ENCODE data around the gene CASQ2. TPM values are rescaled to one million over a fixed set of nuclear protein-coding genes. Genes with fewer than 3 reads are reported as not detected.

The CASQ2 gene
- total RNA-seq, 1 experiment from 2014 or later, result not detected

- no peak overlapping the region for H3K27ac ChIP-seq (ENCODE audit: low read depth, low read length)
- H4K20me1 ChIP-seq (ENCODE audit: insufficient read depth), result no peaks in the 10 kb centered on the region
- peaks cover 27 to 58% of the 10 kb centered on the region in 2 experiments for H3K4me1 ChIP-seq (ENCODE audit: control insufficient read depth in 1 of 2, insufficient read depth in 2 of 2, low read length in 2 of 2)
- H3K9me2 ChIP-seq (ENCODE audit: insufficient read depth), result no peaks in the 10 kb centered on the region
- no peak overlapping the region for H3K4me3 ChIP-seq (replicated peaks in 1 of 2; ENCODE audit: low read depth in 1 of 2, low read length in 2 of 2)
- H3K9ac ChIP-seq (ENCODE audit: low read length), result no peak overlapping the region
- TF ChIP-seq ZBTB33 (IDR thresholded peaks at IDR 0.05; ENCODE audit: extremely low read depth, insufficient replicate concordance, low read length) (no peak), REST (IDR thresholded peaks at IDR 0.05; ENCODE audit: low read depth) (no peak), SP1 (IDR thresholded peaks at IDR 0.05; ENCODE audit: low read depth) (no peak), ATF3 (IDR thresholded peaks at IDR 0.05) (no peak), CTCF (IDR thresholded peaks at IDR 0.05 in 2 of 3, conservative IDR thresholded peaks at IDR 0.05 in 1 of 3; ENCODE audit: borderline replicate concordance in 1 of 3, insufficient read depth in 1 of 3, low read depth in 2 of 3, low read length in 2 of 3) (no peak), EZH2 (IDR thresholded peaks at IDR 0.05) (no peak), CBX3 (IDR thresholded peaks at IDR 0.05; ENCODE audit: low read depth) (no peak), ZFX (IDR thresholded peaks at IDR 0.05) (no peak), TCF7L2 (IDR thresholded peaks at IDR 0.05; ENCODE audit: borderline replicate concordance, extremely low read depth, insufficient read depth, insufficient read length) (no peak), ELF1 (IDR thresholded peaks at IDR 0.05; ENCODE audit: borderline replicate concordance, low read depth) (no peak), YY1 (IDR thresholded peaks at IDR 0.05; ENCODE audit: extremely low read depth, insufficient replicate concordance, low read depth, low read length) (no peak), CEBPB (IDR thresholded peaks at IDR 0.05; ENCODE audit: low read depth) (no peak), POLR2A (IDR thresholded peaks at IDR 0.05; ENCODE audit: borderline replicate concordance, extremely low read depth, insufficient read depth, insufficient read length) (no peak), JUND (IDR thresholded peaks at IDR 0.05) (no peak), ZNF274 (IDR thresholded peaks at IDR 0.05; ENCODE audit: low read depth, low read length) (no peak)
- DNase-seq (ENCODE audit: low read depth, low spot score) (no peak), ATAC-seq (no peak)
- ChIA-PET CTCF (no interaction called here), RAD21 (ENCODE audit: low non-redundant PET in 1 of 2, low total read pairs in 2 of 2, uncharacterized antibody in 2 of 2, unreplicated experiment in 2 of 2) (no interaction called here), POLR2A (no interaction called here)
- BruUV-seq (replicated peaks), result no TSS peak
- intact Hi-C loops (cut with micrococcal nuclease), result no loop called here
- H3K79me2 ChIP-seq (ENCODE audit: insufficient read depth, low read length), result peaks cover 3% of the 10 kb centered on the region; the same call in 1 of the 2 replicates
- H3K4me2 ChIP-seq (ENCODE audit: low read length), result no peak overlapping the region
- no peaks in the 10 kb centered on the region for H3K9me3 ChIP-seq (ENCODE audit: control insufficient read depth in 1 of 2, insufficient read depth in 1 of 2, low read depth in 1 of 2, low read length in 2 of 2)
- H3K27me3 ChIP-seq (ENCODE audit: insufficient read depth, low read length), result no peaks in the 10 kb centered on the region
- H3K36me3 ChIP-seq (ENCODE audit: control insufficient read depth in 1 of 2, insufficient read depth in 2 of 2, low read length in 2 of 2), result no peaks in the 10 kb centered on the region
- no peak overlapping the region for H2AFZ ChIP-seq (ENCODE audit: low read depth, low read length, poor library complexity, severe bottlenecking)
Observed at GRCh38 chr1:115677182-115677555, 91.3 kb downstream of the CASQ2 start.
